BE2C (cell line): ENCODE data around the gene PRR14L.
"Not testable (repeated sequence)": the region's sequence is repeated elsewhere in the genome, so short reads cannot be mapped to it uniquely, and the experiment has no call there.

Source experiments
- DNase-seq: peaks from one replicate; pipeline ENCODE4 v3.0.0-alpha.2; 2020
- H3K27me3 ChIP-seq: fragments of 250-450 bp; sonication (Bioruptor Pico); 2 replicates; pipeline ENCODE4 v1.5.1; 2020; ENCODE audit warnings: mild to moderate bottlenecking
- H3K36me3 ChIP-seq: fragments of 250-450 bp; sonication (Bioruptor Pico); 2 replicates; pipeline ENCODE4 v1.5.1; 2020; ENCODE audit warnings: mild to moderate bottlenecking
- H3K4me1 ChIP-seq: fragments of 250-450 bp; sonication (Bioruptor Pico); 2 replicates; pipeline ENCODE4 v1.5.1; 2020
- H3K4me3 ChIP-seq: 2 replicates; pipeline ENCODE4 v1.5.1; 2011; ENCODE audit warnings: low read depth, low read length
- H3K9me3 ChIP-seq: fragments of 250-450 bp; sonication (Bioruptor Pico); 2 replicates; pipeline ENCODE4 v1.5.1; 2020
- CTCF ChIP-seq: IDR thresholded peaks from 2 replicates; pipeline ENCODE4 v1.5.1; 2012; ENCODE audit warnings: mild to moderate bottlenecking, low read depth, low read length

PRR14L gene

GRCh38 chr22:31726692-31727091 lies 23.2 kb downstream of the PRR14L start:
- no peak for TF ChIP-seq CTCF
- Histone ChIP-seq H3K4me3 (no peak overlapping the region), H3K27me3 (no peaks in the 10 kb centered on the region), H3K36me3 (peaks cover 14% of the 10 kb centered on the region), H3K4me1 (no peaks in the 10 kb centered on the region), H3K9me3 (no peaks in the 10 kb centered on the region)
- no peak for DNase-seq

- no peak for DNase-seq
- Histone ChIP-seq H3K4me3 (no peak overlapping the region), H3K36me3 (peaks cover 22% of the 10 kb centered on the region), H3K9me3 (no peaks in the 10 kb centered on the region), H3K27me3 (no peaks in the 10 kb centered on the region), H3K4me1 (no peaks in the 10 kb centered on the region)
- TF ChIP-seq CTCF, result no peak
Observed at GRCh38 chr22:31723723-31724122, 26.2 kb downstream of the PRR14L start.

GRCh38 chr22:31719850-31720471 lies 30.0 kb downstream of the PRR14L start:
- Histone ChIP-seq H3K27me3 (no peaks in the 10 kb centered on the region), H3K36me3 (peaks cover 42% of the 10 kb centered on the region), H3K4me1 (peaks cover 9% of the 10 kb centered on the region), H3K4me3 (no peak overlapping the region), H3K9me3 (no peaks in the 10 kb centered on the region)
- DNase-seq, result no peak
- no peak for TF ChIP-seq CTCF

GRCh38 chr22:31715147-31715778 lies 34.7 kb downstream of the PRR14L start:
- Histone ChIP-seq H3K4me1 (peaks cover 9% of the 10 kb centered on the region), H3K27me3 (no peaks in the 10 kb centered on the region), H3K4me3 (no peak overlapping the region), H3K36me3 (peaks cover 72% of the 10 kb centered on the region), H3K9me3 (no peaks in the 10 kb centered on the region)
- no peak for DNase-seq
- no peak for TF ChIP-seq CTCF

GRCh38 chr22:31711226-31711625 lies 38.7 kb downstream of the PRR14L start:
- not testable (repeated sequence) for H3K27me3 ChIP-seq, H3K9me3 ChIP-seq, DNase-seq, H3K4me3 ChIP-seq, H3K4me1 ChIP-seq
- peaks cover 55% of the 10 kb centered on the region for H3K36me3 ChIP-seq

- no peak for DNase-seq
- H3K4me3 ChIP-seq, result no peak overlapping the region
- no peaks in the 10 kb centered on the region for H3K4me1 ChIP-seq
- H3K9me3 ChIP-seq, result no peaks in the 10 kb centered on the region
- H3K27me3 ChIP-seq, result no peaks in the 10 kb centered on the region
- H3K36me3 ChIP-seq, result peaks cover 24% of the 10 kb centered on the region
- no peak for TF ChIP-seq CTCF
Observed at GRCh38 chr22:31707519-31707918, 42.4 kb downstream of the PRR14L start.

- Histone ChIP-seq H3K4me3 (no peak overlapping the region), H3K27me3 (no peaks in the 10 kb centered on the region), H3K4me1 (no peaks in the 10 kb centered on the region), H3K9me3 (no peaks in the 10 kb centered on the region), H3K36me3 (peaks cover 51% of the 10 kb centered on the region)
- DNase-seq, result no peak
- TF ChIP-seq CTCF, result no peak
Observed at GRCh38 chr22:31695423-31695822, 54.5 kb downstream of the PRR14L start.

GRCh38 chr22:31694046-31694445 lies 55.9 kb downstream of the PRR14L start:
- not testable (repeated sequence) for H3K4me1 ChIP-seq, H3K9me3 ChIP-seq, H3K4me3 ChIP-seq, DNase-seq, H3K27me3 ChIP-seq
- H3K36me3 ChIP-seq, result peaks cover 44% of the 10 kb centered on the region
